Endothelial cell (in vitro differentiated cells): ENCODE data around the gene LAMA4. TPM values are rescaled to one million over a fixed set of nuclear protein-coding genes. Genes with fewer than 3 reads are reported as not detected.

Experiments
- DNase-seq: peaks from one replicate; pipeline ENCODE4 v3.0.0; 2021; ENCODE audit warnings: low spot score
- H3K27ac Mint-ChIP-seq: one replicate; pipeline ENCODE4 v1.8.0; 2021; ENCODE audit warnings: mixed read lengths, inconsistent platforms; ENCODE audit not compliant: unreplicated experiment
- H3K27me3 Mint-ChIP-seq: one replicate; pipeline ENCODE4 v1.8.0; 2021; ENCODE audit warnings: mild to moderate bottlenecking, moderate library complexity, mixed read lengths, inconsistent platforms; ENCODE audit not compliant: unreplicated experiment
- H3K36me3 Mint-ChIP-seq: one replicate; pipeline ENCODE4 v1.8.0; 2021; ENCODE audit warnings: mild to moderate bottlenecking, low read depth, mixed read lengths, inconsistent platforms; ENCODE audit not compliant: unreplicated experiment
- H3K4me1 Mint-ChIP-seq: one replicate; pipeline ENCODE4 v1.8.0; 2021; ENCODE audit warnings: mild to moderate bottlenecking, mixed read lengths, inconsistent platforms; ENCODE audit not compliant: unreplicated experiment
- H3K4me3 Mint-ChIP-seq: one replicate; pipeline ENCODE4 v1.8.0; 2021; ENCODE audit warnings: mild to moderate bottlenecking, mixed read lengths, inconsistent platforms; ENCODE audit not compliant: unreplicated experiment
- H3K9me3 Mint-ChIP-seq: one replicate; pipeline ENCODE4 v1.8.0; 2021; ENCODE audit warnings: mixed read lengths, inconsistent platforms; ENCODE audit not compliant: unreplicated experiment
- total RNA-seq: library from RNA; stranded (reverse); fragmentation: NEBNext Ultra II Directional; extraction: Animal tissue kit (Norgen Biotek cat#: 25700); gene quantifications from one replicate; pipeline ENCODE4 v1.2.1, GENCODE V29; 2021; ENCODE audit not compliant: unreplicated experiment
- TF ChIP-seq, protein P1 (sequence below): fragments of 200-600 bp; sonication (generic); IDR thresholded peaks from one replicate; pipeline ENCODE4 v1.5.0; 2021; ENCODE audit warnings: antibody characterized with exemption; ENCODE audit not compliant: unreplicated experiment

Gene LAMA4
- total RNA-seq, 1 donor from 2014 or later = 23.9 TPM

DNA sequence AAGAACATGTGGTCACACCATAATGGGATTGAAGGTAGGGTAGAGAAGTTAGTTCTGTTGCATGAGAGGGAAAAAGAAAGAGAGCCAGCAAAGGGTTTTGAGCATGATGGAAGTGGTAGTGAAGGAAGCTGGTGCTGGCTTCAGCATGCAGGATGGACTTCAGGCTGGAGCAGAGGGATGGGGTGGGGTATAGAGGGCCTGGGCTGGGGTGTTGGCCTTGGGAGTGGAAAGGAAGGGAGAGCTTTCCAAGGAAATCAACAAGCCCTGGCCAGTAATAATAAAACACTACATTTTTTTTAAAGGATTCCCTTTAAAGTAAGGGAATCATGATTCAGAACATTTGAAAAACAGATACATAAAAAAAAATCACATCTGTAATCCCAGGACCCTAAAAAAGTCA is 61.2 kb downstream of the LAMA4 start:
- no peak for DNase-seq
- Mint-ChIP-seq H3K36me3 (no peaks in the 10 kb centered on the region), H3K9me3 (no peaks in the 10 kb centered on the region), H3K4me1 (peaks cover 3% of the 10 kb centered on the region), H3K27ac (no peak overlapping the region), H3K4me3 (no peak overlapping the region), H3K27me3 (no peaks in the 10 kb centered on the region)
- TF ChIP-seq, protein P1, sequence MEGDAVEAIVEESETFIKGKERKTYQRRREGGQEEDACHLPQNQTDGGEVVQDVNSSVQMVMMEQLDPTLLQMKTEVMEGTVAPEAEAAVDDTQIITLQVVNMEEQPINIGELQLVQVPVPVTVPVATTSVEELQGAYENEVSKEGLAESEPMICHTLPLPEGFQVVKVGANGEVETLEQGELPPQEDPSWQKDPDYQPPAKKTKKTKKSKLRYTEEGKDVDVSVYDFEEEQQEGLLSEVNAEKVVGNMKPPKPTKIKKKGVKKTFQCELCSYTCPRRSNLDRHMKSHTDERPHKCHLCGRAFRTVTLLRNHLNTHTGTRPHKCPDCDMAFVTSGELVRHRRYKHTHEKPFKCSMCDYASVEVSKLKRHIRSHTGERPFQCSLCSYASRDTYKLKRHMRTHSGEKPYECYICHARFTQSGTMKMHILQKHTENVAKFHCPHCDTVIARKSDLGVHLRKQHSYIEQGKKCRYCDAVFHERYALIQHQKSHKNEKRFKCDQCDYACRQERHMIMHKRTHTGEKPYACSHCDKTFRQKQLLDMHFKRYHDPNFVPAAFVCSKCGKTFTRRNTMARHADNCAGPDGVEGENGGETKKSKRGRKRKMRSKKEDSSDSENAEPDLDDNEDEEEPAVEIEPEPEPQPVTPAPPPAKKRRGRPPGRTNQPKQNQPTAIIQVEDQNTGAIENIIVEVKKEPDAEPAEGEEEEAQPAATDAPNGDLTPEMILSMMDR = no peak

DNA sequence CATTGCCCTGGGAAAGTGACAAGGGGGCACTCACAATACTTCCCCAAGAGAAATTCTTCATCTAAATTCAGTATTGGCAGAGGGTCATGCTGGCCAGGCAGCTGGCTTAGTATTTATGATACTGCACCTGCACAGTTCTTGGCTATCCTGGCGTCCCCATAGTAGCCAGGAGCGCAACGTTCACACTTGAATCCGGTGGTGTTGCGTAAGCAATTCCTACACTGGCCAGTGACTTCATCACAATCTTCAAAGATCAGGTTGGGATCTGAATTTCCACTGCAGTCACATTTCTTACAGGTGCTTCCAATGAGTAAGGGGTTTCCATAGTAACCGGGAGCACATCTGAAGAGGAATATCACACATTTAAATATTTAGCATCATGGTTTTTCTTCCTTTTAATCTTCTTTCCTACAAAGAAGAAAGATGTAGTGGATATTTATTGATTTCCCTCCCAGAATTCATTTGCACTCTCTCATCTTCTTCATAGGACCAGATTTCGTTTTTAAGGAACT is 62.8 kb downstream of the LAMA4 start:
- TF ChIP-seq, protein P1 = no peak
- DNase-seq = no peak
- Mint-ChIP-seq H3K4me3 (no peak overlapping the region), H3K27me3 (peaks cover 2% of the 10 kb centered on the region), H3K36me3 (no peaks in the 10 kb centered on the region), H3K4me1 (peaks cover 13% of the 10 kb centered on the region), H3K27ac (no peak overlapping the region), H3K9me3 (no peaks in the 10 kb centered on the region)

DNA sequence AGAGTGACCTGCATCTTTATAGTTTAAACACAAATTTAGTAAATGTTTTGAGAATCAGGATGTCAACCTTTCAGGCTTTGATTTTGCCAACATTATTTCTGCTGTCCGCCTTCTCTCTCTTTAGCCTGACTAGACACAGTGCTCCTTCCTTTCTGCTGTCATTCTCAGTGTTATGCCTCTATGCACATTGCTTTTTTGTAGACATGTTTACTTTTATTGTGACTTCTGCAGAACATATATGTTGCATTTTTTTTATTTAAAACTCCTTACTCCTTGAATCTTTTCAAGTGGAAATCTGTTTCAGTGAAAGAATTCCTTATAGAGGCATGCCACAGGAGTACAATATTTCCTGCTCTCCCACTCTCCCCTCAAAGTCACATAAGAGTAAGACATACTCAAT is 64.2 kb downstream of the LAMA4 start:
- Mint-ChIP-seq H3K27me3 (peaks cover 2% of the 10 kb centered on the region), H3K4me3 (no peak overlapping the region), H3K4me1 (peaks cover 16% of the 10 kb centered on the region), H3K9me3 (no peaks in the 10 kb centered on the region), H3K36me3 (no peaks in the 10 kb centered on the region), H3K27ac (no peak overlapping the region)
- DNase-seq = no peak
- TF ChIP-seq, protein P1 = no peak

DNA sequence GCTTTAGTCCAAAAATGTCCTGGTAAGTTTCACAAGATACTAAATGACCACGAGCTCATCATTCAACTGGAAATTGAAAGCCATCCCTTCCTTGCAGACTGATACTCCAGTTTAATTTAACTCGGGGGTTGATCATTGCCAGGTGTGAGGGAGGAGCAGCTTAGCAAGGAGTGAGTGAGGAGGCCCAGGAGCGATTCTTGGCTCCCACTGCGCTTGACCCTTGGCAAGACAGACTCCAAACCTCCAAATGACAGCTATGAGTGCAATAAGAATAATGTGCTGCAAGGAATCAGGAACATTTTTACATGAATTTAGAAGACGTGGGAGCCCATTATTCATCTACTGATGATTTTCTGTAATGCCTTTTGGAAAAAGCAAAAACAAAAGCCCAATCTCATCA is 64.9 kb downstream of the LAMA4 start:
- H3K27ac Mint-ChIP-seq = no peak overlapping the region
- H3K4me1 Mint-ChIP-seq = peaks cover 19% of the 10 kb centered on the region
- peaks cover 2% of the 10 kb centered on the region for H3K27me3 Mint-ChIP-seq
- no peaks in the 10 kb centered on the region for H3K9me3 Mint-ChIP-seq
- no peak overlapping the region for H3K4me3 Mint-ChIP-seq
- H3K36me3 Mint-ChIP-seq = no peaks in the 10 kb centered on the region
- DNase-seq = no peak
- TF ChIP-seq, protein P1 = no peak

DNA sequence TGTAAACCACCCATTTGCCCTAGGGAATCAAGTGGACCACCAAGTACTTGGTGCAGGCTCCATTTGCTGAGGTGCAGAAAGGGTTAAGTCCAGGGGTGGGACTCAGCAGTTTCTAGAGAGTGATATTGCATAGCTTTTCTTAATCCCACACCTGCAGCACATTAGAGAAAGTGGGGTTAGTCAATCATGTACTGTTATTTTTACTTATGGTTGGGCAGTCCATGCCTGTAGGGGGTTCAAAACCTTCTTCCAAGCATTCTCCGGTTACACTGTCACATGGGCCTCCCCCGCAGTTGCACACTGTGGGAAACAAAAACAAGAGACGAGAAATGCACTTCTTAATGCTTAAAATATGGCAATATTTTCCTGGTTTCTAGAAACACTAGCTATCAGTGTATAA is 65.5 kb downstream of the LAMA4 start:
- DNase-seq = no peak
- Mint-ChIP-seq H3K27ac (no peak overlapping the region), H3K4me3 (no peak overlapping the region), H3K4me1 (peaks cover 23% of the 10 kb centered on the region), H3K27me3 (peaks cover 2% of the 10 kb centered on the region), H3K9me3 (no peaks in the 10 kb centered on the region), H3K36me3 (no peaks in the 10 kb centered on the region)
- TF ChIP-seq, protein P1 = no peak
